NB4 (cell line): ENCODE measurements around the gene FSIP2.

Source experiments
- DNase-seq: peaks from one replicate; pipeline ENCODE4 v3.0.0; 2010; ENCODE audit warnings: low read depth
- H3K4me3 ChIP-seq: one replicate; pipeline ENCODE4 v1.5.1; 2011; ENCODE audit warnings: mild to moderate bottlenecking, low read depth, low read length, moderate library complexity
- CTCF ChIP-seq: IDR thresholded peaks from one replicate; pipeline ENCODE4 v1.5.1; 2012; ENCODE audit warnings: low read depth, low read length
- MAX ChIP-seq: IDR thresholded peaks from 2 replicates; pipeline ENCODE4 v1.6.1; 2011; ENCODE audit warnings: low read depth, low read length
- MYC ChIP-seq: IDR thresholded peaks from 2 replicates; pipeline ENCODE4 v1.6.1; 2011; ENCODE audit warnings: low read depth, low read length
- POLR2A ChIP-seq: IDR thresholded peaks from 2 replicates; pipeline ENCODE4 v1.6.1; 2011; ENCODE audit warnings: mild to moderate bottlenecking; ENCODE audit not compliant: insufficient read length; ENCODE audit errors: extremely low read depth

FSIP2 gene

GRCh38 chr2:185738679-185739472 is at the start of gene FSIP2:
Gene FSIP2, plus strand, starts transcription at chr2:185738804. Its CDS starts 91 bp downstream, at chr2:185738895.
- H3K4me3 ChIP-seq = no peak within 1 kb of the TSS
- peak; percentile 63 for DNase-seq
- TF ChIP-seq CTCF (peak; percentile 53), POLR2A (no peak)

- H3K4me3 ChIP-seq = no peak overlapping the region
- TF ChIP-seq MAX (no peak), POLR2A (no peak), MYC (no peak), CTCF (no peak)
- no peak for DNase-seq
Measured at GRCh38 chr2:185689906-185690539, 48.6 kb upstream of the FSIP2 start.

- no peak overlapping the region for H3K4me3 ChIP-seq
- no peak for TF ChIP-seq MAX
- TF ChIP-seq POLR2A = no peak
- TF ChIP-seq MYC = no peak
- TF ChIP-seq CTCF = no peak
- no peak for DNase-seq
Measured at GRCh38 chr2:185695711-185696235, 42.8 kb upstream of the FSIP2 start.

- DNase-seq = no peak
- H3K4me3 ChIP-seq = no peak overlapping the region
- no peak for TF ChIP-seq MAX
- TF ChIP-seq POLR2A = no peak
- TF ChIP-seq CTCF = no peak
- TF ChIP-seq MYC = no peak
Measured at GRCh38 chr2:185700883-185701282, 37.7 kb upstream of the FSIP2 start.

GRCh38 chr2:185734658-185735057 is 3.9 kb upstream of the FSIP2 start:
- no peak for TF ChIP-seq MAX
- TF ChIP-seq CTCF = no peak
- TF ChIP-seq POLR2A = no peak
- TF ChIP-seq MYC = no peak
- DNase-seq = no peak
- no peak overlapping the region for H3K4me3 ChIP-seq
